Erythroblast (primary cell): ENCODE data around the gene ANKRD52.

Experiments
- GATA1 ChIP-seq: IDR thresholded peaks from 2 replicates; pipeline ENCODE4 v1.6.1; 2011; ENCODE audit warnings: low read depth, mild to moderate bottlenecking, control low read depth, low read length, moderate library complexity
- POLR2A ChIP-seq: IDR thresholded peaks from 2 replicates; pipeline ENCODE4 v1.6.1; 2011; ENCODE audit warnings: mild to moderate bottlenecking, low read length

GRCh38 chr12:56202838-56203237 lies 55.3 kb downstream of the ANKRD52 start:
- TF ChIP-seq POLR2A = no peak
- TF ChIP-seq GATA1 = no peak
